HG03066 (cell line): ENCODE data around the gene ZFP62.
"Not testable (repeated sequence)": the region's sequence is repeated elsewhere in the genome, so short reads cannot be mapped to it uniquely, and the experiment has no call there.

Experiments used
- ATAC-seq: cut with Tn5 transposase; IDR thresholded peaks from one replicate; pipeline ENCODE4 v1.9.1; 2021; ENCODE audit warnings: low read depth; ENCODE audit not compliant: unreplicated experiment

The ZFP62 gene

DNA sequence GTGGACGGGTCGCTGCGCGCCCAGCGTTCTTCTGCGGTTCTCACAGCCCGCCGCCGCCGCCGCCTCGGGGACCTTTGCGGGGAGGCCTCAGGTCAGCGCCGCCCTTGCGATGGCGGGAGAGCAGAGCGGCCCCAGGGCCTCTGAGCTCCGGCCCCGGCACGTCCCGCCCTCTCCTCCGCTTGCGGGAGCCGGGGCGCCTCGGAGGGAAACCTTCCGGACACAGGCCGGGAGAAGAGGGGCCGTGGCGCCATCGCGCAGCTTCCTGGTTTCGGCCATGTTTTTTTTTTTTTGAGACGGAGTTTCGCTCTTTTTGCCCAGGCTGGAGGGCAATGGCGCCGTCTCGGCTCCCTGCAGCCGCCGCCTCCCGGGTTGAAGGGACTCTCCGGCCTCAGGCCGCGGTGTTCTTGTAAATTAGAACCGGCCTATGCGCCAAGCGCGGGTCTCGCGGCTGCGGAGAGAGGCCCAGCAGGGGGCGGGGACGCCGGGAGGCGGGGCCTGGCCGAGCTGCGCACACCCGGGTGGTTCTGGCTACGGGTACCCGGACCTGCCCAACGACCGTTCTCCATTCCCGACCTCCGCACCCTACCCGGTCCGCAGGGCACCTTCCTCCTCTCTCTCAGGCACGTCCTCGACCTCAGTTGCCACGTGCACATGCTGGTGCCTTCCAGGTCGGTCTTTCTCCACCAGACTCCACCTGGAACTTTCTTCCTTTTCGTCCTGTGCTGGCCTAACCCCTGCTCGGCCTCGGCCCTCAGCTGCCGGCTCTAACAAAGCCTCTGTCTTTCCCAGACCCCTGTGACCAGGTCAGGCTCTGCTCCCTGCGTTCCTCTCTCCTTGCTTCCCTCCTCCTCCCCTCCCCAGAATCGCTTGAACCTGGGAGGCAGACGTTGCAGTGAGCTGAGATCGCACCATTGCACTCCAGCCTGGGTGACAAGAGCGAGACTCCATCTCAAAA, 29.7 kb downstream of the ZFP62 start:
- ATAC-seq: peak; percentile 72

DNA sequence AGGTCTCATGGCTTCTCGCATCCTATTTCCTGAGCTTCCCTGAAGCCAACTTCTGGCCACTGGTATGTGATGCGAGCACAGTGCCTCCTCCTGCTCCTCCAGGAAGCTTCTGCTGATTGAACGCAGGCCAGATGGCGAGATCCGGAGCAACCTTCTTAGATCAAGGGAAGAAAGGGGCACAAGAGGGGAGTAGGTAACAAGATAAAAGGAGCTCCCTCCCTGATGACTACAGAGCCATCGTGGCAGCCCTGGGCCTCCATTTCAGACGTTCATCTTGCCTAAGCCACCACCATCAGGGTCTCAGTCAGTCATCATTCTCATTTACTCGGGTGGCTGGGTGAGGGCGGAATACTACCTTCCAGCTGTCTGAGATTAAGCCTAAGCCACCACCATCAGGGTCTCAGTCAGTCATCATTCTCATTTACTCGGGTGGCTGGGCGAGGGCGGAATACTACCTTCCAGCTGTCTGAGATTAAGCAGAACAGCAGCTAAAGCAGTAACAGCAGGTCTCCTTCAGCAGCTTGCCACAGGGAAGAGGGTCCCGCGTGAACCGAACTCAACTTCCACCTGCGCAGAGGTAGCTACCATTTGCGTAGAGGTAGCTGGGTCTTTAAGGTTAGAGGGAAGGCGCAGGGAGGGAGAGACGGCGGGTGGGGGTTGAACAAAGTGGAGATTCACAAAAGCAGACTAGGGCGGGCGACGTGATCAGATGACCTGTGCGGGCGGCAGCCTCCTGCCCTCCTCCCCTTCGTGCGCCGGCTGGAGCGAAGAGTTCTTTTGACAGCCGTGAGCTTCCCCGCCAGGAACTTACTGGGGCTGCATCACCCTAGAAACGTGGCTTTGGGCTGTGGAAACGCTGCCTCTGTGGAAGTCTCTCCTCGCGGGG, 30.6 kb downstream of the ZFP62 start:
- peak; percentile 46 for ATAC-seq

DNA sequence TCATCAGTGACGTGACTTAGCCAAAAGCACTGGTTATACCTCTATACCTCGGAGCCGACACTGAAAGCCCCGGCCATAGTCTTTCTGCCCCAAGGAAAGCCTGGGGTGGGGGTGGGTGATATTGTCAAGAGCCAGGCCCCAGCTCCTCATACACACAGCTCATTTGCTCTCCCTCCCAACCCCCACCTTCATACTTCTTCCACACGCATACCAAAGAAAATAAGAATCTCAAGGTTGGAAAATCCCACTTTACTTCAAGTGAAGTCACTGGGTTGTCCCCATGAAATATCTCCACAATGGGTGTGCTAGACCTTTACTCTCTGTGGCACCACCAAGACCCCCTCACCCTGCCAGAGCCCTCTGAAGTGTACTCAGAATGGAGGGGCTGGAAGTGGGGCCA, 31.4 kb downstream of the ZFP62 start:
- no peak for ATAC-seq

DNA sequence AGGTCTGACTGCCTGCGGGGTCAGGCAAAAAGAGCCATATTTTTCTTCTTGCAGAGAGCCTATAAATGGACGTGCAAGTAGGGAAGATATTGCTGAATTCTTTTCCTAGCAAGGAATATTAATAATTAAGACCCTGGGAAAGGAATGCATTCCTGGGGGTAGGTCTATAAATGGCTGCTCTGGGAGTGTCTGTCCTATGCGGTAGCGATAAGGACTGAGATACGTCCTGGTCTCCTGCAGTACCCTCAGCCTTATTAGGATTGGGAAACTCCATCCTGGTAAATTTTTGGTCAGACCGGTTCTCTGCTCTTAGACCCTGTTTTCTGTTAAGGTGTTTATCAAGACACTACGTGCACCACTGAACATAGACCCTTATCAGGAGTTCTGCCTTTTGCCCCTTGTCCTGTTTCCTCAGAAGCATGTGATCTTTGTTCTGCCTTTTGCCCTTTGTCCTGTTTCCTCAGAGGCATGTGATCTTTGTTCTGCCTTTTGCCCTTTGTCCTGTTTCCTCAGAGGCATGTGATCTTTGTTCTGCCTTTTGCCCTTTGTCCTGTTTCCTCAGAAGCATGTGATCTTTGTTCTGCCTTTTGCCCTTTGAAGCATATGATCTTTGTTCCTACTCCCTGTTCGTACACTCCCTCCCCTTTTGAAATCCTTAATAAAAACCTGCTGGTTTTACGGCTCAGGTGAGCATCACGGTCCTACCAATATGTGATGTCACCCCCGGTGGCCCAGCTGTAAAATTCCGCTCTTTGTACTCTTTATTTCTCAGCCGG, 32.1 kb downstream of the ZFP62 start:
- ATAC-seq: not testable (repeated sequence)

DNA sequence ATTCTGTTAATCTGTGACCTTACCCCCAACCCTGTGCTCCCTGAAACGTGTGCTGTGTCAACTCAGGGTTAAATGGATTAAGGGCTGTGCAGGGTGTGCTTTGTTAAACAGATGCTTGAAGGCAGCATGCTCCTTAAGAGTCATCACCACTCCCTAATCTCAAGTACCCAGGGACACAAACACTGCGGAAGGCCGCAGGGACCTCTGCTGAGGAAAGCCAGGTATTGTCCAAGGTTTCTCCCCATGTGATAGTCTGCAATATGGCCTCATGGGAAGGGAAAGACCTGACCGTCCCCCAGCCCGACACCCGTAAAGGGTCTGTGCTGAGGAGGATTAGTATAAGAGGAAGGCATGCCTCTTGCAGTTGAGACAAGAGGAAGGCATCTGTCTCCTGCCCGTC, 33.7 kb downstream of the ZFP62 start:
- not testable (repeated sequence) for ATAC-seq

DNA sequence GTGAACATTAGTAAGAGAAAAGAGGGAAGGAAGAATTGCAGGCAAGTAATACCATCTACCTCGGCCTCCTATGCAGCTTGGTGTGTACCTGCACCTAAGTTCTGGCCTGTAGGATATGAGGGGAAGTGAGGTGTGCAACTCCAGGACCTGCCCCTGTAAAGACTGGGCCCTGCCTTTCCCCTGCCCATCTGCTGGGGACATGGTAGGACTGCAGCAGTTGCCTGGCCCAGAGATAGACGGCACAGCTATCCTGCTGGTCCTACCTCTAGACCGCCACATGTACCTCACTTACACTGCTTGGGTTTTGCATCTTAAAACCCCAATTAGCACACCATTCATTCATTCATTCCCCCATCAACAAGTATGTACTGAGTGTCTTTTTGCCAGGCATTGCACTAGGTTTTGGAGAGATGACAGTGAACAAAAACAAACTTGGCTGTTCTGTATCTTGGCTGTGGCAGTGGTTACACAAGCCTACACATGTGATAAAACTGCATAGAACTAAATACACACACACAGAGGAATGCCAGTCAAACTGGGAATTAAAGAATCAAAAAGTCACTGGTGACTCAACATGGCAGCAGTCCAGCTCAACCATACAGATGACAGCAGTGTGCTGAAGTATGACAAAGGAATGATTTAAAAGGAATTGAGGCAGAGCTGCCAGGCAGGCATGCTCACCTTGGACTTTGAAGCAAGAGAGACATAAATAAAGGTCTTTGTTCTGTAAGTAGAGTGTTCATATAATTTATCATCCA, 35.1 kb downstream of the ZFP62 start:
- no peak for ATAC-seq

DNA sequence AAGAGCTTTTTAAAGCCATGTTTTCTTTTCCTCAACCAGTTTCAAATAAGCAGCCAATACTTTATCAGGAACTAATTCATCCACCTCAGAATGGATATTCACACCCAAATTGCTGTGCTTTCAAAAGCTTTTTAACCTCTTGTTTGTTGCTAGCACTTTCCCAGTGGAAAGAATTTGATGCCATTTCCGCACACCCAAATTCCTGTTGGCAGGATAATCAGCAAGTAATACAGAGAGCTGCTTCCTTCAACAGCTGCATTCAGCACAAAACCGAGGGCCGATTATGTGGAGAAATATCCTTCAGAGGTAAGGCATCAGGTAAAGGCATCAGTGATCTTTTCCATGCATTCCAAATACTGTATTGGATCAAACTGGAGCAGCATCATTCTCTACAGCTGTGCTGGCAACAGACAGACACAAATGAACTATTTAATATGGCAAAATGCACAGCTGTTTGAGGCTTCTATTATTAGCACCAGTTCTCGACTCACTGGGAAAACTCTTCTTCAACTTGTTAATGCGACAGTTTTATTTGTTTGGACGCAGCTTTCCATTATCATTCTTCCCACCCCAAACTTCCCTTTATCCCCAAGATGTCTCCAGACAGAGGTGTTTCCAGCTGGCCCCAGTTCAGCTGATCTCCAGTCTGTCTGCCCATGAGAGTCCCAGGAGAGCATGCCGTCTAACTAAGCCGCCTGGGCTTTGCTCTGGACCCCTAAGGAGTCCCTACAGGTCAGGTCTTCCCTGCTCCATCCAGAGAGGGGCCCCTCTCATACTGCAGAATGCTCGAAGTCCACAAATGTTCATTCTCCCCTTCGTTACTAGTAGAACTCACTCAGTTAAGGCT, 36.2 kb downstream of the ZFP62 start:
- no peak for ATAC-seq

DNA sequence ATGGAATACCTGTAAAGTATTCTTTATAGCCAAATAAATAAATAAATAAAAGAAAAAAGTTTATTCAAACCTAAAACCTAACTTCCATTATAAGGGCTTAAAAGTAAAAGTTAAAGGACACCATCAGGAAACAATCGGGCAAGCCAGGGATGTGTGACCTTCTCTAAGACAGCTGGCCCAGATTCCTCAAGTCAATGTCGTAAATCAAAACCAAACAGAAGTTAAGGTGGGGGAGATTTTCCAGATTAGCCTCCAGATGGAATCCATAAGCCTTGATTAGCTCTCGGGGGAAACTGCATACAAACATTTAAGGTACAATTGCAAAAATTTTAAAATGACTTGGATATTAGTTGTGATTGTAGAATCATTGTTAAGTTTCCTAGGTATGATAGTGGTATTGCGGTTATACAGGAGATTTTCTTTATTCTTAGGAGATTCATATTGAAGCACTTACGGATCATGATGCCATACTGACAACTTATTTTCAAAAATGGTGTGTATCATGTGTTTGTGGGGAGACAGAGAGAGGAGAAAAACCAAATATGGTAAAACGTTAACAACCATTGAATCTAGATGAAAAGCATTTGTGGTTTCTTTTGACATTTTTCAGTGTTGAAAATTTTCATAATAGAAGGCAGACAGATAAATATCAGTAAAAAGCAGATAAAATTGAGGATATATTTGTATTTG, 37.0 kb downstream of the ZFP62 start:
- no peak for ATAC-seq

DNA sequence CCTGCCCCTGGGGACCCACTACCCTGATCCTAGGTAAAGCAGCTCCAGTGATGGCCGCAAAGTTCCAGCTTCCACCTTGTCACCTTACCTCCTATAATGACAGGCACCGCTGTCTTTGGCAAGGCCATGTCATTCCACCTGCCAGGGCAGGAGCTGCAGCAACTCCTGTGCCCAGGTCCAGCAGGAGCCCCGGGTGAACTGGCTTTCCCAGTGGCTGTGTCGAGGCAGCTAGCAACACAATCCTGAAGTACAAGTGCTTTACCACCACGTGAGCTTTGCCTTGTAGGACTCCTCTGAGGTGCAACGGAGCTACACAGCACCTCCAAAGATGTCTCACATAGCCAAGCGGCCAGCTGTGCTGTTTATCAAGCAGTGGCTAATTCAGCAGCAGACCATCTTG, 37.7 kb downstream of the ZFP62 start:
- ATAC-seq: no peak

DNA sequence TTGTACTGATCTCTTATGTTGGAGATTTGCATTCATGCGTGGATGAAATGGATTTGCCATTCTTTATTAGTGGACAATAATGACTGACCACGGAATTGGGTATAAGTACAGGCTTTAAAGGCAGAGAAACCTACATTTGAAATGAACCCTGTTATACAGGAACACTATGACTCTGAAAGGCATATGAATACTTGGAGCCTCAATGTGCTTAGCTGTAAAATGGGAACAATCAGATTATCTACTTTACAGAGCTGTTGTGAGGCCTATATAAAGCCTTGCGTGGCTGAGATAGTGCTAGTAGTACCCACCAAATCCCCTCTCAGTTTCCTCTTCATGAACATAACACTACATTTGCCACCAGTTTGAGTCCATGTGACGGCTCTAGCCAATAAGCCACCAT, 39.5 kb downstream of the ZFP62 start:
- ATAC-seq: no peak

DNA sequence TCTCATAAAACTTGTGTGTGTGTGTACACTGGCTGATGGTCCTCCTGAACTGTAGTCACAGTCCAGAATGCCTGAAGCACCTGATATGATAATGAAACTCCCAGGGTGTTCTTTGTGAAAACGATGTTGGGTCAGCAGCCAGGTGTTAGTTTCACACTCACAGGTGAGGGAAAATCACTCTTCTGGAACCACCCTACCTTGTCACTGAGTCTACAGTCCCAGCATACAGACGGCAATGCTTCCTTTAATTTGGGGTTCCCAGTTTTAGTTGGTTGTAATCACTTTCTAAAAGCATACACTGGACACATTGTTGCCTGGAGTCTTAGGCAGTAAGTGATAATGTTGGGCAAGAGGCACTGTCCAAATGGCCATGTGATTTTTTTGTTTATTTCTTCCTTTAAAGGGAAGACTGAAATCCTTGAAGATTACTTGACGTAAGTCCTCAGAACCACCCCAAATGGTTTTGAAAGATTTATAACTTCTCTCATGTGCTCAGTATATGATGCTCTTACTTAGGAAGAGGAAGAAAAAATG, 40.2 kb downstream of the ZFP62 start:
- ATAC-seq: peak; percentile 88

DNA sequence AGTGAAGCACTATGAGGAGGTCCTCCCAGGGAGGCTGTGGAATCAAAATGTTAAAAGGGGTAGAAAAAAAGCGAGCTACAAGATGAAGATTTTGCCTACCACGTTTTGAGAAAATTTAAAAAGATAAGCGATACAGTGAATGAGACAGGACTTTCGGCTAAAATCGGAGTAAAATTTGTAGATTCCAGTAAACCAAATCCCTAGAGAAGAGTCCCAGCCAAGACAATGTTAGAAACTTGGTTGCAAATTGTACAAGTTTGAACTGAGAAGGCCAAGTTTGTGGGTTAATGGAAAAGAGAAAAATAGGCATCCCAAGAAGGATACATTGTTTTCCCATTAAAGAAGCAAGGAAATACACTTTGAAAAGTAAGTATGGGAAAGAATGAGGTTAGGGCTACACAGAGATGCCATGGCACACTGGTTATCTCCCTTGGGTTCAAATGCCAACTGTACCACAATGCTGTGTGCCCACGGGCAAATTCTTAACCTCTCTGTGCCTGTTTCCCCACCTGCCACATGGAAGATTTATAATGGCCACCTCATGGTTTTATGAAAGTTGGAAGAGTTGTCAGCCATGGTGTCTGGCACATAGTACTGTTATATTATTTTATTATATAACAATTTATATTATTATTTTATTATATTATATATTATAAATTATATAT, 42.3 kb downstream of the ZFP62 start:
- no peak for ATAC-seq

DNA sequence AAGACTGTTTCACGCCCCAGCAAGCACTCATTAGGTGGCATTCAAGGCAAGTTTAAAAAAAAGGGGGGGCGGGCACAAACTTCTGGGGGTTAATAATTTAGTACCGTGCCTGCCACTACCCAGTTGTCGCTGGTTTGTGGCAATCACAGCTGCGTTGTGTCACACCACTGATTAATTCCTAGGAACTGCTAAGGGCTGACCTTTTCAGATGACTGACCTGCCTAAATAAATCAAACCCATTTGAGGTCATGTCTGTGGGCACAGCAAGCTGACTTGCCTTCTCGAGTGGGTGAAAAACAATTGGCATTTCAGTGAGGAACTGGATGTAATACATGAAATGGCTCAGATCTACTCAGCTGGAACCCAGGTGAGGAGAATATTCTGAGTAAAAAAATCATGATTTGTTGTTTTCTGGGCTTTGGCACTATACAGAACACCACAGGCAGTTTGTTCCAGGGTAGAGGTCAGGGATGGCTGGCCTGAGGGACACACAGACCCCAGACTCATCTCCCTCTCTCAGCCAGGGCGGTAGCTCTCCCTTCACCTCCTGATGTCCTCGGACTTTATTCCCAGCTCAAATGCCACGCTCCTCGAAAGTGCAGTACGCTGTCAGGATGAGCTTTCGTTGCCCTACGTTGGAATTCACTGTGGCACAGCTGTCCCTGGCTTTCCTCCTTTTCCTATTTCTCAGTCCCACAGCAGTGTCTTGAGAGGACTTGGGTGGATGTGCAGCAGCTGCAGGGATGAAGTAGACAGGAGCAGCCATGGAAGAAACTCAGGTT, 43.0 kb downstream of the ZFP62 start:
- ATAC-seq: no peak

DNA sequence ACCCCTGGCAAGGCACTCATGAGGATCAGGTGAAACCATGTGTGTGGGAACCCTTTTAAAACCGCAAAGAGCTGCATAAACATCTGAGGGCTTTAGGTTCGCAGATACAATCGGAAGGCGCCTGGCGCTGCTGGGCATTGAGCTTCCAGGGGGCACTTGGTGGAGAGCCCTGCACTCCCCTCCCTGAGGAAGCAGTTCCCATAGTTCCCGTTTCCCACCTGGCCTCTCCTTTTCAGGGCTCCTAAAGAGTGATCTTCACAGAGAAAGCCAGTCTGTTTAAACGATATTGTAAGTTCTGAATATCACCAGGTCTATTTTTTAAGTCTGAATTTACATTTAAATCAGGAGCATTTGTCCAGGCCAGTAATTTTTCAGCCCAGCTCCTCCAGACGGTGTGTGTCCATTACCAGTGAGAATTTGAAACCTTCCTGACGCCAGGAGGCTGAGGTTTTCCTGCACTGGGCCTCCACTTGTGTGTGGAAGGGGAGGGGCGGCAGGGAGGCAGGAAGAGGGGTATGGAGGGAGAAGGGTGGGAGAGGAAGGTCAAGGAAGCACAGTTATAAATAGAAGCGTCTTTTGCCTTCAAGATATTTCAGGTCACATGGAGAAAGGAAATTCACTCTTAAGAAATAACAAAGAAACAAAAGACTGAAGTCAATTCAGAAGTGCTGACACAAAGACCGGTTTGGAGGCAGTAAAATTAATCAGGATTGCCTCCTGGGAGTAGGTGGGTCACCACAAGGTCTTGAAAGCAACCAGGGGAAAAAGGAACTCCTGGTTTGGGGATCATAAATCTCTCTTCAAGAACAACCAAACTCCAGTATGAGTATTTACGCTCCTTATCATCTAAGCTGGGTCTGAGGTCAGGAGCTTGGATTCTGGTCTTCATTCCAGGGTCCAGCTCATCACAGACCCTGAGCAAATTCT, 44.2 kb downstream of the ZFP62 start:
- no peak for ATAC-seq

DNA sequence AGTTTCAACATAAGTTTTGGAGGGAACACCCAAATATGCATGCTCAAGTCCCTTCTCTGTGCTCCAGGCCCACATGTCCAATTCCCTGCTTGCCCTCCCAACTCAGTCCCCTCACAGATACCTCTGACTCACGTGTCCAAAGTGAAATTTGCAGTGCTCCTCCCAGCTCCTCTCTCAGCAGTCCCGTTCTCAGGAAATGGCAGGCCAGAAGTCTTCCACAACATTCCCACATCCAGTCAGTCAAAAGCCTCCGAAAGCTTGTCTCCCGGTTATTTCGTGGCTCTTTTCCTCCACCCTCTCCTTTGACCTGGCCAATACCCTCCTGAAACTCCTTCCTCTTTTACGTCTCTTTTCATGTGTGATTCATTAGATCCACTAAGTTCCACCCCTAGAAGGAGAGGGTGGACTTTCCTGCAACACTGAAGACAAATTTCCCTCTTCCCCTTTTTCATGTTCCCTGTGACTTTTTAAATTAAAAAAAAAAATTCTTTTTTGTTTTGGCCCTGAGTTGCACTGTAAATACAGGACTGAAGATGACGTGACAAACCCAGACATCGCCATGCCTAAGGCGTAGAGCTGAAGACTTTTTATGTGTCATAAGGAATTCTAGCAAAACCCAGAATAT, 45.7 kb downstream of the ZFP62 start:
- no peak for ATAC-seq
